Muscle of leg (tissue), 11 donors: Measurements from ENCODE around the gene LRRC4C. TPM values are rescaled to one million over a fixed set of nuclear protein-coding genes. Genes with fewer than 3 reads are reported as not detected.
A peak's percentile ranks its signal among the peaks of the same experiment; 100 is the strongest.

Experiments used
- DNase-seq: peaks from one replicate; pipeline ENCODE4 v3.0.0; 2013
- H3K27ac ChIP-seq: one replicate; pipeline ENCODE4 v1.5.1; 2013; ENCODE audit warnings: mild to moderate bottlenecking, low read length, control low read depth
- H3K27me3 ChIP-seq: one replicate; pipeline ENCODE4 v1.6.1; 2013; ENCODE audit warnings: low read length; ENCODE audit not compliant: control insufficient read depth, insufficient read depth
- H3K36me3 ChIP-seq: one replicate; pipeline ENCODE4 v1.6.1; 2013; ENCODE audit warnings: low read length; ENCODE audit not compliant: control insufficient read depth, insufficient read depth
- H3K4me1 ChIP-seq: one replicate; pipeline ENCODE4 v1.6.1; 2013; ENCODE audit warnings: low read length; ENCODE audit not compliant: control insufficient read depth, insufficient read depth
- H3K4me3 ChIP-seq: one replicate; pipeline ENCODE4 v1.5.1; 2013; ENCODE audit warnings: low read length, control low read depth
- H3K9me3 ChIP-seq: replicated peaks from 2 replicates; pipeline ENCODE4 v1.6.1; 2013; ENCODE audit warnings: low read depth, low read length; ENCODE audit not compliant: control insufficient read depth
- WGBS: methylation state at CpG from one replicate; pipeline ENCODE4 v1.1.5; 2013; ENCODE audit warnings: missing lambda C conversion rate; ENCODE audit not compliant: insufficient coverage; 5-methylcytosine and 5-hydroxymethylcytosine counted together
- polyA plus RNA-seq, 8 donors: library from polyadenylated mRNA; unstranded; fragments of 120-200 nt; gene quantifications; one replicate each; pipeline versions ENCODE4 v1.2.1 to v1.2.3, GENCODE V29; 2013; ENCODE audit warnings: inconsistent platforms in 1 of 8, low replicate concordance in 1 of 8; ENCODE audit not compliant: insufficient read length in 8 of 8, insufficient read depth in 1 of 8
- total RNA-seq: library from RNA; stranded (reverse); fragments of 120-200 nt; gene quantifications from one replicate; pipeline ENCODE4 v1.2.4, GENCODE V29; 2013

The LRRC4C gene
- total and polyA plus RNA-seq, 9 donors, result 1.8 to 5.3 (median 2.3) TPM

DNA sequence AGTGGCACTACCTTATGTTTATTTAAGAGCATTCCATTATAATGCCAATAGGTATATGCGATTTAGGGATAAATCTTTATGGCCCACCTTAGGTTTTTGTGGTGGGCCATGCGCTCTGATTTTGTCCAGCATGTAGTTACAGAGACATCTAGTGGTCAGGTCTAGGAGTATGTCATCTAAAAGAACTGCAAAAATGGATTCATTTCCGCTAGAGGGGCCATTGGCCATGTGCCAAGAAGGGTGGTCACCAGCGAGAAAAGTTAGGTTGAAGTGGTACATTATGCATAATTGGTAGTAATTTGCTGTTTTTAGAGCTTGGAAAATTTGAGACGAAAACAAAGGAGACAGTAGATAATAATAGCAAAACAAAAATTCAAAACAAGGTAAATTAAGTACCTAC lies 27.7 kb downstream of the LRRC4C start:
- DNase-seq, result peak; percentile 5
- H3K36me3 ChIP-seq, result no peaks in the 10 kb centered on the region
- H3K4me3 ChIP-seq, result no peak overlapping the region
- H3K4me1 ChIP-seq, result no peaks in the 10 kb centered on the region
- no peaks in the 10 kb centered on the region for H3K27me3 ChIP-seq
- 78% methylated on average over 1 of the region's 5 CpGs for WGBS
- H3K9me3 ChIP-seq, result no peaks in the 10 kb centered on the region
- H3K27ac ChIP-seq, result no peak overlapping the region

DNA sequence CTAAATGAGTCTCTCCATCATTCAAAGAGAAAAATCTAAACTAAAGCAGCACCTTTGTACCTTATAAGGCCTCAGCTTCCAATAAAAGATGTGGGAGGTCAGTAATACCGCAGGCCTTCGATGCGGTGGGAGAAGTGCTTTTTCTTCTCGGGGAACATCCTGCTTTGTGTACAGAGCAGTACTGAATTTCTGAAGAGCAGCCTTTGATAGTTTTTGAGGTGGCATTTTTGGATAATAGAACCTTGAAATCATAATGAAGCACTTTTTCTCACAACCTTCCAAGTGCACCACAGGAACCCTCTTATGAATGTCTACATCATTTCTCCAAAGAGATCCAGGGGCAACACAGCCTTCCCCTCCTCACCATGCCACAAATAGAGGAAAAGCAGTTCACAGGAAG lies 39.6 kb downstream of the LRRC4C start:
- H3K27ac ChIP-seq, result no peak overlapping the region
- H3K4me1 ChIP-seq, result no peaks in the 10 kb centered on the region
- no peaks in the 10 kb centered on the region for H3K9me3 ChIP-seq
- H3K4me3 ChIP-seq, result no peak overlapping the region
- no CpG with 5 or more reads among the region's 4 CpGs for WGBS
- no peak for DNase-seq
- no peaks in the 10 kb centered on the region for H3K27me3 ChIP-seq
- no peaks in the 10 kb centered on the region for H3K36me3 ChIP-seq

DNA sequence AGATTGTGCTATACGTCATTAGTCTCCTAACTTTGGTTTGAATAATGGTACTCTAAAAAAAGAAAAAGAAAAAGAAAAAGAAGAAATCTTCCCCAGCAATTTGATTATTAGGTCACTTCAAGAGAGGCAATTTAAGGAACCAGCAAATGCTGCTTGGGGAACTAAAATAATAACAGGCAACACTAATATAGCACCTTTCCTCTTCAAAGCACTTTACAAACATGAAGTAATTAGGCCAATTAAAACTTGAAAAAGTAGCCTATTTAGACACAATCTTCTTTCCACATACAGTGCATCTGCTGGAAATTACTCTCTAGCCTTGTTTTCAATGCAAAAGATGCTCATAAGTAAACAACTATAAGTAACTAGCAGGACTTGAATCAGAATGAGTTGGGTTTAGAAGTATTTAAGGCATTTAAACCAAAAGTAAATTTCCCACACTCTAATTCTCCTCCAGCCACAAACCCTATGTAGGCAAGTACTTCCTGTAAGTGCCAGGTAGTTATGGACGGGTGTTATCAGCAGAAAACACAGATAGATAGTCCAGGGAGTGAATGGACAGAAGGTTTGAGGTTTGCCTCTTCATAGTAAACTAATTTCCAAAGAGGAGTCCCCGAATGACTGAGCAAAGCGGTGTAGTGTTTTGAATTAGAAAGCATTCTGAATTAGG lies 44.5 kb downstream of the LRRC4C start:
- 78% methylated on average over 2 of the region's 4 CpGs for WGBS
- Histone ChIP-seq H3K9me3 (no peaks in the 10 kb centered on the region), H3K27ac (no peak overlapping the region), H3K36me3 (no peaks in the 10 kb centered on the region), H3K27me3 (no peaks in the 10 kb centered on the region), H3K4me3 (no peak overlapping the region), H3K4me1 (no peaks in the 10 kb centered on the region)
- DNase-seq, result no peak

DNA sequence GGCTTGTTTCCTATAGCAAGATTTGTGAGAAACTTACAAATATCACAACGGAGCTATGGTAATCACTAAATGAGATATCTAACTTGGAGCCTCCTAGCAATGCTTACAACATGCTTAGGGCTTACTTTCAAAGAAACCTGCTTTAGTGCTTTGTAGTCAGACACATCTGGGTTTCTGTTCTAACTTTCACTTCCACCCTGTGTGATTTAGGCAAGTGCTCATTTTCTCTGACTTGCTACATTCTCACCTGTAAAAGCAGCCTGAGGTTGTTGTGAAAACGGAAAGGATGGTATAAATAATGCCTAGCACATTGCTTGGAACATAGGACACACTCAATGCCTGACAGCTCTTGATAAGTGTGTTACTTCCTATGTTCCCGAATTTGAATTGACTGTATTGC lies 45.6 kb downstream of the LRRC4C start:
- Histone ChIP-seq H3K4me1 (no peaks in the 10 kb centered on the region), H3K9me3 (no peaks in the 10 kb centered on the region), H3K27ac (no peak overlapping the region), H3K36me3 (no peaks in the 10 kb centered on the region), H3K27me3 (no peaks in the 10 kb centered on the region), H3K4me3 (no peak overlapping the region)
- 17% methylated on average over 1 of the region's 3 CpGs for WGBS
- DNase-seq, result no peak

DNA sequence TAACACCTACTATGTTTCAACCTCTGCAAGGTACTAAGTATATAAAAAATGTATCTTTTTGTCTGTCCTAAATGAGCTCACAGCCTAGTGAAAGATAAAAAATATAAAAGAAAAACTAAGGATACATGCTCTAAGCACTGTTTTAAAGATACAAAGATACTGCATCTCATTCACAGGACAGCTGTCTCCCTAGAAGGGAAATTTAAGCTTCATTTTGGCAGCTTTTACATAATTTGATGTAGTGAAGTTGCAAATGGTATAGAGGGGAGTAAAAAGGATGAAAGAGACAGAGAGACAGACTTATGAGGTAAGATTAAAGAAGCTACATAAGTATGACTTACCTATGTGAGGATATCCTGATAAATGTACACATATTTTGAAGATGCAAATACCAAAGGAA lies 53.6 kb downstream of the LRRC4C start:
- no peak overlapping the region for H3K4me3 ChIP-seq
- DNase-seq, result no peak
- no peaks in the 10 kb centered on the region for H3K9me3 ChIP-seq
- no peaks in the 10 kb centered on the region for H3K36me3 ChIP-seq
- no peaks in the 10 kb centered on the region for H3K27me3 ChIP-seq
- H3K27ac ChIP-seq, result no peak overlapping the region
- H3K4me1 ChIP-seq, result no peaks in the 10 kb centered on the region

DNA sequence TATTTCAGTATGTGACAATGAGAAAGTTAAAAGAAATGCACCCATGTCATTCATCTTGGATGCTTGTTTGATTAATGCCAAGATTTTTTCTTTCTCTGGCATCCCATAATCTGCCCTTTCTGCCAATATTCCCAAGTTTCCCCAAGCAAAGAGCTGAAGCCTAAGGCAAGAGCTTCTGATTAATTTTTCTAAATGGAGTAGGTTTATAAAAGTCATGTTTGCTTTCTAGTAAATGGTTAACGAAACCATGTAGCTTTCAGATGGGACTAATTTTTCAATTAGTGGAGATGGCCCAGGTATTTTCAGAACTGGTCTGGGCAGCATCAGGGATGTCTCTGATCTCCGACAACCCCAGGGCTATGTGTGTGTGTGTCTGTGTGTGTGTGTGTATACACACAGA lies 55.3 kb downstream of the LRRC4C start:
- Histone ChIP-seq H3K27ac (no peak overlapping the region), H3K36me3 (no peaks in the 10 kb centered on the region), H3K4me1 (no peaks in the 10 kb centered on the region), H3K9me3 (no peaks in the 10 kb centered on the region), H3K4me3 (no peak overlapping the region), H3K27me3 (no peaks in the 10 kb centered on the region)
- no peak for DNase-seq
- no CpG with 5 or more reads among the region's 2 CpGs for WGBS

DNA sequence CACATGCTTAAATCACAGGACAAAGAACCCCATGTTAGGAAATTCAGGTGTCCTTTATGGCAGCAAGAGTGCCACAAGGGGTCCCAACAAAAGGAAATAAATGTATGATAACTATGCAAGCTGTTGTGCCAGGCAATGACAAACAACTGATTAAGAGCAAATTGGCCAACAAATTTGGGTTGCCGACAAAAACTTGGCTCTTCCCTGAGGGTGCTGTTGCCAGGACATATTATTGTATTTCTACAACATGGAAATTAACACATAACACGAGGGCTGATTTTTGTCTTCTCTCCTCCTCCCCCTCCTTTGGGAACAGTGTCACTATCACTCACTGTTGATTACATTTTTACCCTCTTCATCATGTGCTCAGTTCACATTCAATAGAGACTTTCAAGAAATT lies 56.0 kb downstream of the LRRC4C start:
- Histone ChIP-seq H3K36me3 (no peaks in the 10 kb centered on the region), H3K27ac (no peak overlapping the region), H3K4me1 (no peaks in the 10 kb centered on the region), H3K27me3 (no peaks in the 10 kb centered on the region), H3K4me3 (no peak overlapping the region), H3K9me3 (no peaks in the 10 kb centered on the region)
- 20% methylated on average over 1 of the region's 2 CpGs for WGBS
- no peak for DNase-seq

DNA sequence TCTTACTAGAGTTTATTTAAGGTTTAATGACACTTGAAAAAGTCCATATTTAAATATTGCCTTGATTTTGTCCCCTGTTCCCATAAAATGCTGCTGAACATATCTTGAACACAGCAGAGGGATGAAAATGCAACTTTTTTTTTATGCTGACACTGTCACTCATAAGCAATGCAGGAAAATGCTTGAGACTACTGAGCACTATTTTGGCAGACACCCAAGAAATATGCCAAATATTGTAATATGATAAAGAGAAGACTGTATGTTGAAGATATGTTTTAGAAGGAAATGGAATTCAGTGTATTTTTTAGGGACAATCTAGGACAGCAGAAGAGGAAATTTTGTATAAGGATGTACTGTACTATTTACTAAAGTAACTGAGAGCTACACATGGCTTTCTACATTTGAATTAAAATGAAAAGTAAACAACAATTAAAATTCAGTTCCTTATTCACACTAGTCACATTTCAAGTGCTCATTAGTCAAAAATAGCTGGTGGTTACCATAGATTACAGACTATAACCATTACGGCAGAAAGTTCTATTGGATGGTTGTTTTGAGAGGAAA lies 58.6 kb downstream of the LRRC4C start:
- H3K9me3 ChIP-seq, result no peaks in the 10 kb centered on the region

DNA sequence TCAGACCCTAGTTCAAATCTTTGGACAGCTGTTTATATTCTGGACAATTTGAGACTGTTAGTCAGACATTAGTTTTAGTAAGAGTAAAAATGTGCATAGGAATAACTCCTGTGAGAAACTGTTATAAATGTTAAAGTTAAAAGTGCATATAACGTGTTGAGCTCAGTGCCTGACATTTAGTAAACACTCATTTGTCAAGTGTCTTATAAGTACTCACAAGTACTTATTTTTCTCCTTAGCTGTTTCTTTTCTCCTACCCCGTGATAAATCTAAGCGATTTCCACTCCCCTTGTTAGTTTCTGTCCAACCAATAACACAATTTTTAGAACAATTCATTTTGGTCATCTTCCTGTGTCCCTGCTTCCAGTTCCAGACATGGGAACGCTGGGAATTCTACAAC lies 59.3 kb downstream of the LRRC4C start:
- no peaks in the 10 kb centered on the region for H3K27me3 ChIP-seq
- no peak for DNase-seq

More for the DNA sequence above, 58.6 kb downstream of the LRRC4C start:
- Histone ChIP-seq H3K36me3 (no peaks in the 10 kb centered on the region), H3K27me3 (no peaks in the 10 kb centered on the region), H3K4me3 (no peak overlapping the region), H3K4me1 (no peaks in the 10 kb centered on the region), H3K27ac (no peak overlapping the region)
- DNase-seq, result no peak
- no CpG with 5 or more reads among the region's 1 CpG for WGBS

DNA sequence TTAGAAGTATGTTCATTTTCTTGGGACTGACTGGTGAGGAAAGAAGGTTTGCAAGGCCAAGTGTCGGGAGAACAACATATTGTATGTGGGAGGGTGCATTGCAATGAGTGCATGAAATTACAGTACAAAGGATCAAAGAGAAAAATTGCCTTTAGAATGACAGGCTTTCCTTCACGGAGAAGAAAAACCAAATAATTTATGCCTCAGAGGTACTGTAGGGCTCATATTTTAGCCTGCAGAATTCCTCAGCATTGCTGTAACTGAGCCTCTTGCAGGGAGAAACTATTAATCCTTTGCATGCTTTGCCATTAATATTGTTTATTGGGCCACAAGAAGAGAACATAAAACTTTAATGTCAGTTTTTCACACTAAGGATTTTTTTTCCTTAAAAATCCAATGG lies 60.1 kb downstream of the LRRC4C start:
- no peak overlapping the region for H3K27ac ChIP-seq
- H3K4me1 ChIP-seq, result no peaks in the 10 kb centered on the region
- no peak overlapping the region for H3K4me3 ChIP-seq
- no peaks in the 10 kb centered on the region for H3K9me3 ChIP-seq
- whole genome bisulfite sequencing, result 57% methylated on average over 1 of the region's 2 CpGs
- no peaks in the 10 kb centered on the region for H3K27me3 ChIP-seq
- H3K36me3 ChIP-seq, result no peaks in the 10 kb centered on the region
- no peak for DNase-seq

More for the DNA sequence above, 59.3 kb downstream of the LRRC4C start:
- Histone ChIP-seq H3K36me3 (no peaks in the 10 kb centered on the region), H3K4me3 (no peak overlapping the region), H3K27ac (no peak overlapping the region), H3K4me1 (no peaks in the 10 kb centered on the region), H3K9me3 (no peaks in the 10 kb centered on the region)
- 70% methylated on average over 2 of the region's 4 CpGs for WGBS

DNA sequence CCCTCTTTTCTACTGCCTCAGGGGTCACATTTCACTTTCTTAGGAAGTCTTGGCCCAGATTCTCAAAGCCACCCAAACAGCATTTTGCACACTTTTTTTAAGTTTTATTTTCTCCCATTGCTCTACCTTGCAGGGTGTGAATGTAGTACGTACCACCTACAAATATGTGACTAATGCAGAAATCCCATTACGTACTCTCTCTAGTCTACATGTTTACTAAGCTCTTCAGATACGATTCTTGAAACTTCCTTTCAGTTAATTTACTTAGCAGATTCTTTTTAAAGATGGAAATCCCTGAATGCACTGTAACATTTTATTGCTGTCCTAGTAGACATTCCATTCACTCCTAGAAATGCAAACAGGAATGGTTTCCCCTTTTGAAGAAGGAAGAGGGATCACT lies 61.3 kb downstream of the LRRC4C start:
- Histone ChIP-seq H3K27me3 (no peaks in the 10 kb centered on the region), H3K9me3 (no peaks in the 10 kb centered on the region), H3K4me1 (no peaks in the 10 kb centered on the region), H3K36me3 (no peaks in the 10 kb centered on the region), H3K27ac (no peak overlapping the region), H3K4me3 (no peak overlapping the region)
- no peak for DNase-seq
- 100% methylated on average over 1 of the region's 3 CpGs for WGBS
